Stimulated activated CD4-positive, alpha-beta T cell treated with anti-CD3 and anti-CD28 coated beads, Interleukin-4, amount 100 ng/mL, for 1 hour (primary cell): ENCODE measurements around the gene GJB4.

Source experiments
- DNase-seq: peaks from one replicate; pipeline ENCODE4 v3.0.0-alpha.2; 2020

The GJB4 gene

GRCh38 chr1:34779005-34779404 is 19.5 kb downstream of the GJB4 start:
- DNase-seq: no peak

- DNase-seq: no peak
Measured at GRCh38 chr1:34779526-34779925, 20.0 kb downstream of the GJB4 start.

GRCh38 chr1:34779962-34780361 is 20.4 kb downstream of the GJB4 start:
- DNase-seq: no peak

- DNase-seq: no peak
Measured at GRCh38 chr1:34780528-34780927, 21.0 kb downstream of the GJB4 start.

- no peak for DNase-seq
Measured at GRCh38 chr1:34781071-34781843, 21.7 kb downstream of the GJB4 start, which contains the start of gene GJB3. Gene GJB3, plus strand, starts transcription at chr1:34781214. Its CDS starts 3,549 bp downstream, at chr1:34784763.

GRCh38 chr1:34781844-34782391 is 22.4 kb downstream of the GJB4 start:
- no peak for DNase-seq

- DNase-seq: no peak
Measured at GRCh38 chr1:34784751-34785221, 25.2 kb downstream of the GJB4 start.

- no peak for DNase-seq
Measured at GRCh38 chr1:34785231-34785874, 25.8 kb downstream of the GJB4 start.

GRCh38 chr1:34785875-34786470 is 26.4 kb downstream of the GJB4 start:
- DNase-seq: no peak

- DNase-seq: peak; percentile 64
Measured at GRCh38 chr1:34786521-34787325, 27.2 kb downstream of the GJB4 start.

GRCh38 chr1:34787461-34788420 is 28.2 kb downstream of the GJB4 start:
- no peak for DNase-seq

GRCh38 chr1:34790985-34791384 is 31.4 kb downstream of the GJB4 start:
- no peak for DNase-seq

- no peak for DNase-seq
Measured at GRCh38 chr1:34792424-34792823, 32.9 kb downstream of the GJB4 start.

GRCh38 chr1:34792868-34793727 is 33.6 kb downstream of the GJB4 start, which contains the start of gene GJA4:
Gene GJA4, plus strand, starts transcription at chr1:34792999. Its CDS starts 1,215 bp downstream, at chr1:34794214.
- peak; percentile 17 for DNase-seq

GRCh38 chr1:34794001-34794789 is 34.7 kb downstream of the GJB4 start:
- no peak for DNase-seq

- DNase-seq: no peak
Measured at GRCh38 chr1:34794790-34795180, 35.2 kb downstream of the GJB4 start.

- DNase-seq: no peak
Measured at GRCh38 chr1:34795916-34796315, 36.4 kb downstream of the GJB4 start.

- no peak for DNase-seq
Measured at GRCh38 chr1:34796990-34797389, 37.5 kb downstream of the GJB4 start.

GRCh38 chr1:34800214-34800613 is 40.7 kb downstream of the GJB4 start:
- DNase-seq: no peak

GRCh38 chr1:34803770-34804169 is 44.2 kb downstream of the GJB4 start:
- DNase-seq: no peak
